ENCODE data around the gene SIDT2. TPM values are rescaled to one million over a fixed set of nuclear protein-coding genes. Genes with fewer than 3 reads are reported as not detected.

The SIDT2 gene
- total RNA-seq, 3 donors from 2014 or later: 69.8 to 76.3 (median 71.4) TPM

- peak in 2 of 3 donors; percentile 19 to 34 for DNase-seq
- Histone ChIP-seq H3K4me3 (no peak overlapping the region), H3K36me3 (ENCODE audit: low read depth) (peaks cover 7% of the 10 kb centered on the region), H3K4me1 (ENCODE audit: low read depth) (peaks cover 4% of the 10 kb centered on the region), H3K9me3 (no peaks in the 10 kb centered on the region)
- intact Hi-C loops (cut with DNase I, micrococcal nuclease): no loop called here
- no peak for ATAC-seq
- TF ChIP-seq CTCF (IDR thresholded peaks at IDR 0.05): no peak
These were observed 9.4 kb downstream of the SIDT2 start for GRCh38 chr11:117187799-117188481.

GRCh38 chr11:117188620-117189081, 10.1 kb downstream of the SIDT2 start:
- TF ChIP-seq CTCF (IDR thresholded peaks at IDR 0.05): no peak
- DNase-seq: peak in 2 of 3 donors; percentile 39 to 62
- no peaks in the 10 kb centered on the region for H3K9me3 ChIP-seq
- H3K4me3 ChIP-seq: no peak overlapping the region
- H3K36me3 ChIP-seq (ENCODE audit: low read depth): peaks cover 7% of the 10 kb centered on the region
- ATAC-seq: no peak
- no peaks in the 10 kb centered on the region for H3K4me1 ChIP-seq (ENCODE audit: low read depth)
- intact Hi-C loops (cut with DNase I, micrococcal nuclease): no loop called here

GRCh38 chr11:117189191-117189940, 10.8 kb downstream of the SIDT2 start:
- no peak overlapping the region for H3K4me3 ChIP-seq
- no peak for TF ChIP-seq CTCF (IDR thresholded peaks at IDR 0.05)
- H3K36me3 ChIP-seq (ENCODE audit: low read depth): peaks cover 7% of the 10 kb centered on the region
- peak in 2 of 3 donors; percentile 41 to 69 for DNase-seq
- peak; percentile 27 for ATAC-seq
- intact Hi-C loops (cut with DNase I, micrococcal nuclease): no loop called here
- H3K4me1 ChIP-seq (ENCODE audit: low read depth): peaks cover 3% of the 10 kb centered on the region
- H3K9me3 ChIP-seq: no peaks in the 10 kb centered on the region

GRCh38 chr11:117189941-117190544, 11.5 kb downstream of the SIDT2 start:
- no peaks in the 10 kb centered on the region for H3K9me3 ChIP-seq
- DNase-seq (peak in 1 of 3 donors; percentile 47), ATAC-seq (no peak)
- peaks cover 6% of the 10 kb centered on the region for H3K4me1 ChIP-seq (ENCODE audit: low read depth)
- TF ChIP-seq CTCF (IDR thresholded peaks at IDR 0.05): no peak
- intact Hi-C loops (cut with DNase I, micrococcal nuclease): no loop called here
- no peak overlapping the region for H3K4me3 ChIP-seq
- H3K36me3 ChIP-seq (ENCODE audit: low read depth): peaks cover 7% of the 10 kb centered on the region

GRCh38 chr11:117191680-117192400, 13.3 kb downstream of the SIDT2 start:
- no peak overlapping the region for H3K4me3 ChIP-seq
- intact Hi-C loops (cut with DNase I, micrococcal nuclease): no loop called here
- H3K36me3 ChIP-seq (ENCODE audit: low read depth): peaks cover 7% of the 10 kb centered on the region
- ATAC-seq (no peak), DNase-seq (peak in 1 of 3 donors; percentile 25)
- peaks cover 10% of the 10 kb centered on the region for H3K4me1 ChIP-seq (ENCODE audit: low read depth)
- TF ChIP-seq CTCF (IDR thresholded peaks at IDR 0.05): no peak
- H3K9me3 ChIP-seq: no peaks in the 10 kb centered on the region
